ENCODE data around the gene FZD2.
"Not testable (repeated sequence)": the region's sequence is repeated elsewhere in the genome, so short reads cannot be mapped to it uniquely, and the experiment has no call there.

The FZD2 gene

GRCh38 chr17:44556832-44557606 lies at the start of gene FZD2:
Gene FZD2 (plus strand): TSS chr17:44557484. CDS start chr17:44557689, 205 bp downstream.
- DNase-seq: peak; percentile 98

- not testable (repeated sequence) for DNase-seq
These were observed 45.8 kb upstream of the FZD2 start for GRCh38 chr17:44511241-44512134.

- DNase-seq: no peak
These were observed 39.3 kb upstream of the FZD2 start for GRCh38 chr17:44518032-44518431.

- no peak for DNase-seq
These were observed 34.2 kb upstream of the FZD2 start for GRCh38 chr17:44522883-44523671.

GRCh38 chr17:44523672-44523972 lies 33.7 kb upstream of the FZD2 start:
- DNase-seq: no peak

GRCh38 chr17:44527102-44527501 lies 30.2 kb upstream of the FZD2 start:
- DNase-seq: no peak

- DNase-seq: no peak
These were observed 29.3 kb upstream of the FZD2 start for GRCh38 chr17:44527954-44528353.

GRCh38 chr17:44529864-44530263 lies 27.4 kb upstream of the FZD2 start:
- DNase-seq: no peak

GRCh38 chr17:44530896-44531418 lies 26.3 kb upstream of the FZD2 start:
- DNase-seq: no peak

GRCh38 chr17:44533533-44534246 lies 23.6 kb upstream of the FZD2 start:
- DNase-seq: peak; percentile 91

- DNase-seq: peak; percentile 40
These were observed 21.0 kb upstream of the FZD2 start for GRCh38 chr17:44536090-44536953.

GRCh38 chr17:44537922-44538321 lies 19.4 kb upstream of the FZD2 start:
- DNase-seq: not testable (repeated sequence)

GRCh38 chr17:44539673-44540072 lies 17.6 kb upstream of the FZD2 start:
- DNase-seq: no peak

GRCh38 chr17:44540246-44541084 lies 16.8 kb upstream of the FZD2 start:
- DNase-seq: no peak

GRCh38 chr17:44541884-44542581 lies 15.3 kb upstream of the FZD2 start:
- DNase-seq: peak; percentile 39

GRCh38 chr17:44543213-44543904 lies 13.9 kb upstream of the FZD2 start:
- peak; percentile 78 for DNase-seq

GRCh38 chr17:44543905-44544523 lies 13.3 kb upstream of the FZD2 start:
- no peak for DNase-seq
